Fibroblast of mammary gland (primary cell): ENCODE results near the gene IL17C.
A peak's percentile ranks its signal among the peaks of the same experiment; 100 is the strongest.

Experiments used
- DNase-seq: peaks from one replicate; pipeline ENCODE4 v3.0.0-alpha.2; 2010; ENCODE audit warnings: low read depth
- H3K4me3 ChIP-seq: 2 replicates; pipeline ENCODE4 v1.5.1; 2011; ENCODE audit warnings: low read depth, mild to moderate bottlenecking, low read length, moderate library complexity; ENCODE audit not compliant: control insufficient read depth
- CTCF ChIP-seq: conservative IDR thresholded peaks from 2 replicates; pipeline ENCODE4 v1.5.1; 2011; ENCODE audit warnings: low read depth, low read length, inconsistent platforms; ENCODE audit not compliant: control insufficient read depth, insufficient read depth

The IL17C gene

GRCh38 chr16:88649195-88649923 lies 11.0 kb downstream of the IL17C start:
- no peak overlapping the region for H3K4me3 ChIP-seq
- DNase-seq = no peak
- no peak for TF ChIP-seq CTCF

GRCh38 chr16:88649924-88650748 lies 11.8 kb downstream of the IL17C start:
- no peak for DNase-seq
- peak overlapping the region; percentile 53 for H3K4me3 ChIP-seq
- no peak for TF ChIP-seq CTCF

GRCh38 chr16:88650749-88651275 lies 12.4 kb downstream of the IL17C start, which contains the start of gene CYBA:
CYBA (minus strand) TSS chr16:88651053; CDS start chr16:88651013, 40 bp downstream.
- TF ChIP-seq CTCF = no peak
- H3K4me3 ChIP-seq = peak within 1 kb of the TSS; percentile 53
- peak; percentile 33 for DNase-seq

GRCh38 chr16:88651276-88651988 lies 13.1 kb downstream of the IL17C start:
- H3K4me3 ChIP-seq = peak overlapping the region; percentile 11
- no peak for DNase-seq
- no peak for TF ChIP-seq CTCF

- no peak for DNase-seq
- TF ChIP-seq CTCF = no peak
- H3K4me3 ChIP-seq = no peak overlapping the region
Measured at GRCh38 chr16:88651989-88652761, 13.8 kb downstream of the IL17C start.

- no peak for DNase-seq
- no peak overlapping the region for H3K4me3 ChIP-seq
- no peak for TF ChIP-seq CTCF
Measured at GRCh38 chr16:88652762-88653063, 14.3 kb downstream of the IL17C start.
